ENCODE measurements around the gene HRG.

Gene HRG

DNA sequence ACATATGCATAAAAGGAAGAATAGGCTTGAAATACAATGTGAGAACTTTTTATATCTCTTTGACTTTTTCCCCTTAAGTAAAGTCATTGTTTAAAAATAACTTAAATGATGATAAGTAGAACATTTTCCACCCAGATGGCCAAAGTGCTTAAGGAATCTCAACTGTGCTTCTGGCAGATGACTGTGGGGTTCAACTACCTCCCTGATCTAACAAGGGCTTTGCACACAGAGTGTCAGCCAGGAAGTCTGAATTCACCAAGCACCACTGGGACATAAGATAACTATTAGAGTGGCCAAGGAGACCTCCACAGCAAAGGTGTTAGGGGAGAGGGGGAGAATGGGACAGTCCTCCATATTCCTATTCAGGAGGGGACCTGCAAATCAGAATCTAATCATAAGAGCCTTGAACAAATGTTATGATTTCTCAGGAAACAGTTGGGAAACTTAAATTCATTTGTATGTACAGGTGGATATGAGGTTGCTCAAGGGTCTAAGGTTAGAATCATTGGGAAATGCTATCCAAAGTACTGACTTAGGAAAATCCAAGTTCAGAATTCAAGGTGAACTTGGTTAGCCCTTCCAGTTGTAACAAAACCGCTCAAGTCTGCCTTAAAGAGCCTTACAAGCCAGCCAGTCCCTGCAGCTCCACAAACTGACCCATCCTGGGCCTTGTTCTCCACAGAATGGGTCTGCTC, 25.9 kb upstream of the HRG start, which contains the start of gene FETUB:
TSS of gene FETUB (plus strand) at position 622 of the 695 bp plus-strand sequence. CDS start at position 684, 62 bp downstream.
- DNase-seq = no peak

DNA sequence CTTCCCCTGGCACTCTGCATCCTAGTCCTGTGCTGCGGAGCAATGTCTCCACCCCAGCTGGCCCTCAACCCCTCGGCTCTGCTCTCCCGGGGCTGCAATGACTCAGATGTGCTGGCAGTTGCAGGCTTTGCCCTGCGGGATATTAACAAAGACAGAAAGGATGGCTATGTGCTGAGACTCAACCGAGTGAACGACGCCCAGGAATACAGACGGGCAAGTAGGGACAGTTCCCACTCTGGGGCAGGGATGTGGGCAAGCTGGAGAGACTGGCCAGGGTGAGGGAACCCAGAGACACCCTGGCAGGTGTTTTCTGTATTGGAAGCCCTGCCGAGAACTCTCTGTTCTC, 25.4 kb upstream of the HRG start:
- no peak for DNase-seq

DNA sequence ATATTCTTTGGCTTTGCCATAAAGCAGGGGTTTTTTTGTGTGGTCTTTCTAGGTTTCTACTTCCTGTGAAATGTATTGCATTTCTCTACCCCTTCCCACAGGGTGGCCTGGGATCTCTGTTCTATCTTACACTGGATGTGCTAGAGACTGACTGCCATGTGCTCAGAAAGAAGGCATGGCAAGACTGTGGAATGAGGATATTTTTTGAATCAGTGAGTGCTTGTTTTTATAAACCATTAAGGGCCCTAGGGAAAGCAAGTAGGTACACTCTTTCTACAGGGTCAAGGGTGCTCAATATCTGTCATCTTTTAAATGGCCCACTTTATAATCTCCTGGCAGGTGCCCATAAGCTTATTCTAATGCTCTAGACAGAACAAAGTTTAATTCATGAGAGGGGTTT, 24.9 kb upstream of the HRG start:
- no peak for DNase-seq

- DNase-seq = no peak
Measured at GRCh38 chr3:186642014-186642413, 23.8 kb upstream of the HRG start.

- DNase-seq = no peak
Measured at GRCh38 chr3:186643493-186643892, 22.3 kb upstream of the HRG start.

DNA sequence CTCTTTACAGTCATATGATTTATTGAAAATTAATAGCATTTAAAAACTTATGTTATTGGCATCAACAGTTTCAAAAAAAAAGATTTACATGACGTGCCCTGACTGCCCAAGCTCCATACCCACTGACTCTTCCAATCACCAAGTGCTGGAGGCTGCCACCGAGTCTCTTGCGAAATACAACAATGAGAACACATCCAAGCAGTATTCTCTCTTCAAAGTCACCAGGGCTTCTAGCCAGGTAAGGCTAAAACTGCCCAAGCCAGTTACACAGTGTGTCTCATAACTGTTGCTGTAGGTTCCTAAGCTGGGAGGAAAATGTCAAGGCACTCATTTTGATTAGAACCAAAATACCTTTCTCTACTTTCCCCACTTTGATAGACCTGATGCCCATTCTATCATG, 21.1 kb upstream of the HRG start:
- DNase-seq = no peak

DNA sequence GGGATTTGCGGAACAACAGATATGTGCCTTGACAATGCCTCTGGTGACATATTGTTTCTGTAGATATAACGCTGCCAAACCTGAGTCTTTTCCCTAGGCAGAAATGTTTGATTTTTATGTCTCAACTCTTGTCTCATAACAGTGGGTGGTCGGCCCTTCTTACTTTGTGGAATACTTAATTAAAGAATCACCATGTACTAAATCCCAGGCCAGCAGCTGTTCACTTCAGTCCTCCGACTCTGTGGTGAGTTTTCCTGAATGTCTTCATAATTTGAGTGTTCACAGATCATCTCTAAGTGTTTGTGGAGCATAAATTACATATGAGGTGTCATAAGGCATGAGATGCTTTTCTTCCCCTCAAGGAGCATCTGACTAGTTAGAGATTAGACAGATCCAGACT, 19.7 kb upstream of the HRG start:
- DNase-seq = no peak

GRCh38 chr3:186646841-186647240, 19.0 kb upstream of the HRG start:
- no peak for DNase-seq

- no peak for DNase-seq
Measured at GRCh38 chr3:186648851-186649250, 17.0 kb upstream of the HRG start.

- no peak for DNase-seq
Measured at GRCh38 chr3:186651678-186652215, 14.1 kb upstream of the HRG start.

- peak; percentile 33 for DNase-seq
Measured at GRCh38 chr3:186653080-186653707, 12.6 kb upstream of the HRG start.

GRCh38 chr3:186653984-186654383, 11.8 kb upstream of the HRG start:
- no peak for DNase-seq

GRCh38 chr3:186663361-186664118, 2.3 kb upstream of the HRG start:
- DNase-seq = no peak

DNA sequence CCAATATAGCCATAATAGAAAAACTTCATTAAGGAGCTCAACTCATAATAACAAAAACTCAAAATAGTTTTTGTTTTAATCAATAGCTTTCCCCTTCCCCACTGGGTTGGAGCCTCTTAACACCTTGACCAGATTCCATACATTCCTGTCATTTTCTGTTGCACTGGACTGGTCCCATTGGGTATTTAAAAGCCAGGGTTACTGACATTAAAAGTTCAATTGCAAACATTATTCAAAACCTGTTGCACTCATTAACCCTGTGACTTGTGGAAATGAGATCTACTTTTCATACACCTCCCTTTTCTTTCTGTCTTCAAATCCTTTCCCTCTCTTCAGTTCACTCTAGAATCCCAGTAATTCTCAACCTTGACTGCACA, 1.7 kb upstream of the HRG start:
- DNase-seq = no peak

DNA sequence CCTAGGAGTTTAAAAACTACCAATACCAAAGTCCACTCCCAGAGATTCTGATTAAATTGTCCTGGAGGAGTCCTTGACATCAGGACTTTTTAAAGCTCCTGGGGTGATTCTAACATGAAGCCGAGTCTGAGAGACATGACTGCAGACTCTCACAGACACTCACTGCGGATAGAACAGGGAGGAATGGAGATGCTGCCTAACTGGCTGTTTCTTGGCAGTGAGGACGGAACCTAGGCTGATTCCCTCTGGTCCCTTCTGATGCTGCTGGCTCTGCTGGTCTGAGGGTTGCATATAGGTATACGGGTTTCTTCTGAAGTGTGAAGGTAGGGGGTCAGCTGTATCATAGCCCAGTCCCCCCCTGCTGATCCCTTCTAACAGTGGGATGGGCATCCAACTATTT, 1.3 kb upstream of the HRG start:
- no peak for DNase-seq

GRCh38 chr3:186668426-186668825, 2.6 kb downstream of the HRG start:
- no peak for DNase-seq

DNA sequence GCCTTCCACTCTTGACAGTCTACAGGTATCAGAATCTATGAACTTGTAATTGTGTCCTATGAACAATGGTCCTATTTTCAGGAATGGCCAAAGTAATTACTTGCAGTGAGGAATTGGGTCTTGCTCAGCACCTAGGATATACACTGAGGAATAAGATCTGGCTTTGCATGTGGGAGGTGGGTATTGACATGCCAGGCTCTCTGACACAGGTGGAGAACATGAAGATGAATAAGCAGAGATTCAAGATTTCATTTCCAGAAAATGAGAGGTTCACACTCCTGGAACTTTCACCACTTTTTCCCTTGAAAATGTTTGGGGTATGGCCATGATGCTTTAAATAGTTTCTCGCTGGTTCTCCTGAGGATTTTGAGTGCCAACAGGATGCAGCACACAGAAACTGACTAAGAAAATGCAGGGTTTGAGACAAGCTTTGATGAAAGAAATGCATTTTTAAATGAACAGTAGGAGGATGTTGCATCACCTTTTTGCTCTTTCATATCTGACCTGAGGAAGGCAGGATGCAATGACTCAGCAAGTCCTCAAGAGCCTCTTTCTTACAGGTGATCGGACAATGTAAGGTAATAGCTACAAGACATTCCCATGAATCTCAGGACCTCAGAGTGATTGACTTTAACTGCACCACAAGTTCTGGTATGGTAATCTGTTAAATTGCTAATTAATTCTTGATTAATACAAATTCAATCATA, 3.7 kb downstream of the HRG start:
- no peak for DNase-seq

- no peak for DNase-seq
Measured at GRCh38 chr3:186670155-186670554, 4.3 kb downstream of the HRG start.

DNA sequence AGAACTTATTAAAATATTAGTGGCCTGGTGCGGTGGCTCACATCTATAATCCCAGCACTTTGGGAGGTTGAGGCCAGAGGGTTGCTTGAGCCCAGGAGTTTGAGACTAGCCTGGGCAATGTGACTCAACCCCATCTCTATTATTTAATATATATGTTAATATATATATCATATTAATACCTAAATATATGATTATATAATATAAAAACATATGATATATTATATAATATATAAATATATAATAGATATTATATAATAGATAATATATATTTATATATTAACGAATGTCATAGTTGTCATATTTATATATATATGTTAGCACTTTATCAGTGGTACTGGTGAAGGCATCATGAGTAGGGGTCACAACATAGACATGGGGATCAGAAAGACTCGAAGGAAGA, 5.2 kb downstream of the HRG start:
- DNase-seq = no peak

DNA sequence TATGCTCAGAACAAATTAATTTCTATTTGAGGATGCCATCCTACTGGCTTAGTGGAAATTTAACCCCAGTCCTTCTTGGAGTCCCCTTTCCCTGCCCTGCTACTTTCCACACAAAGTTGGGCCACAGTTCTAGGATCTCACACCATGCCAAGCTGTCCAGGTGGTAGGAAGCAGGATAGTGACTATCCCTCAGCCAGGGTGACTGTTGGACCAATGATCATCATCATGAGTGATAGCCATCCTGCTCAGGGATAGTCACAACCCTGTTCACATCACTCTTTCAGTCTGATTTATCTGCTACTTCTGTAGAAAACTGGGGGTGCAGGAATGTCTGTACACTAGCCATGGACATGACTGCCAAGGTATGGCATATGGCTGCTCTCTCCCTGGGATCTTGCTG, 12.8 kb downstream of the HRG start:
- no peak for DNase-seq

- no peak for DNase-seq
Measured at GRCh38 chr3:186679151-186679550, 13.3 kb downstream of the HRG start.

GRCh38 chr3:186680869-186681268, 15.1 kb downstream of the HRG start:
- no peak for DNase-seq

- DNase-seq = no peak
Measured at GRCh38 chr3:186682812-186683211, 17.0 kb downstream of the HRG start.

Data from NCI-H526 treated with DMSO at 0.1 percent for 48 hours (cell line).